HepG2 (cell line): ENCODE measurements around the gene NAPB. TPM values are rescaled to one million over a fixed set of nuclear protein-coding genes. Genes with fewer than 3 reads are reported as not detected.

Experiments
- BRD4 ChIP-seq: sonication (generic); formaldehyde crosslinking; IDR thresholded peaks from 2 replicates; pipeline ENCODE4 v1.4.0; 2020; ENCODE audit warnings: missing genetic modification reagents
- CBX2 ChIP-seq, 2 experiments: fragments of 200-600 bp in 1 of 2; sonication (generic); formaldehyde crosslinking in 1 of 2; IDR thresholded peaks; 2 replicates each; pipeline versions ENCODE4 v1.7.0 to v1.8.1; 2018 to 2022; ENCODE audit warnings: low read depth in 2 of 2, low read length in 1 of 2, mild to moderate bottlenecking in 1 of 2, missing genetic modification reagents in 1 of 2
- CHD2 ChIP-seq: IDR thresholded peaks from 2 replicates; pipeline ENCODE4 v1.6.1; 2011; ENCODE audit warnings: low read depth, low read length, improper control_type of control experiment
- IKZF1 ChIP-seq: fragments of 450-650 bp; IDR thresholded peaks from 2 replicates; pipeline ENCODE4 v1.7.1; 2016
- MAZ ChIP-seq, 2 experiments: sonication (generic) in 1 of 2; formaldehyde crosslinking in 1 of 2; IDR thresholded peaks; 2 replicates each; pipeline versions ENCODE4 v1.5.0 to v1.6.1; 2012 to 2020; ENCODE audit warnings: low read depth in 2 of 2, mild to moderate bottlenecking in 2 of 2, borderline replicate concordance in 1 of 2, improper control_type of control experiment in 1 of 2, low read length in 1 of 2, missing genetic modification reagents in 1 of 2, moderate library complexity in 1 of 2
- MXD3 ChIP-seq: IDR thresholded peaks from 2 replicates; pipeline ENCODE4 v1.6.1; 2016; ENCODE audit warnings: mild to moderate bottlenecking, missing biosample characterization, missing genetic modification reagents
- POGZ ChIP-seq: sonication (generic); formaldehyde crosslinking; IDR thresholded peaks from 2 replicates; pipeline ENCODE4 v1.4.0; 2020; ENCODE audit warnings: mild to moderate bottlenecking, missing genetic modification reagents
- POLR2AphosphoS2 ChIP-seq: IDR thresholded peaks from 2 replicates; pipeline ENCODE4 v1.6.1; 2011; ENCODE audit warnings: low read depth, low read length, improper control_type of control experiment
- PRDM10 ChIP-seq: sonication (generic); formaldehyde crosslinking; IDR thresholded peaks from 2 replicates; pipeline ENCODE4 v1.4.0; 2020; ENCODE audit warnings: low read depth, missing genetic modification reagents
- SMAD1 ChIP-seq: sonication (generic); formaldehyde crosslinking; IDR thresholded peaks from 2 replicates; pipeline ENCODE4 v1.4.0; 2020; ENCODE audit warnings: missing genetic modification reagents, low read depth, mild to moderate bottlenecking, borderline replicate concordance
- SMARCE1 ChIP-seq: fragments of 450-650 bp; IDR thresholded peaks from 2 replicates; pipeline ENCODE4 v1.6.1; 2017; ENCODE audit warnings: borderline replicate concordance
- SOX5 ChIP-seq: IDR thresholded peaks from 2 replicates; pipeline ENCODE4 v1.6.1; 2016; ENCODE audit warnings: borderline replicate concordance
- TBX3 ChIP-seq: fragments of 450-650 bp; IDR thresholded peaks from 2 replicates; pipeline ENCODE4 v1.6.1; 2017; ENCODE audit warnings: antibody characterized with exemption, mild to moderate bottlenecking, inconsistent platforms, borderline replicate concordance
- TRAFD1 ChIP-seq: sonication (generic); formaldehyde crosslinking; IDR thresholded peaks from 2 replicates; pipeline ENCODE4 v1.5.1; 2020; ENCODE audit warnings: missing genetic modification reagents, mild to moderate bottlenecking, borderline replicate concordance
- ZBTB44 ChIP-seq: sonication (generic); formaldehyde crosslinking; IDR thresholded peaks from 2 replicates; pipeline ENCODE4 v1.4.0; 2020; ENCODE audit warnings: missing genetic modification reagents
- ZNF143 ChIP-seq: sonication (generic); formaldehyde crosslinking; IDR thresholded peaks from 2 replicates; pipeline ENCODE4 v1.4.0; 2020; ENCODE audit warnings: missing genetic modification reagents
- ZNF235 ChIP-seq: sonication (generic); formaldehyde crosslinking; IDR thresholded peaks from 2 replicates; pipeline ENCODE4 v1.8.1; 2023; ENCODE audit warnings: mild to moderate bottlenecking, missing genetic modification reagents, borderline replicate concordance
- ZNF430 ChIP-seq: sonication (generic); formaldehyde crosslinking; IDR thresholded peaks from 2 replicates; pipeline ENCODE4 v1.9.0; 2021; ENCODE audit warnings: mild to moderate bottlenecking, missing genetic modification reagents
- ZNF496 ChIP-seq: sonication (generic); formaldehyde crosslinking; IDR thresholded peaks from 2 replicates; pipeline ENCODE4 v1.8.1; 2023; ENCODE audit warnings: mild to moderate bottlenecking, moderate library complexity, missing genetic modification reagents; ENCODE audit not compliant: insufficient replicate concordance
- ZNF713 ChIP-seq: sonication (generic); formaldehyde crosslinking; IDR thresholded peaks from 2 replicates; pipeline ENCODE4 v1.4.0; 2020; ENCODE audit warnings: mild to moderate bottlenecking, missing genetic modification reagents
- polyA plus RNA-seq, 8 experiments: library from polyadenylated mRNA; depleted of rRNA in 3 of 8; stranded (reverse) in 7 of 8; unstranded in 1 of 8; fragments of >200 nt; fragmentation: Illumina TruSeq in 4 of 8; extraction: Trizol in 4 of 8; gene quantifications; 2 replicates each; pipeline versions ENCODE4 v1.2.1 to v1.2.3, GENCODE V29; 2011 to 2016; ENCODE audit warnings: low read depth in 4 of 8, missing spikeins in 1 of 8, mixed read lengths in 1 of 8; ENCODE audit not compliant: insufficient read depth in 1 of 8
- total RNA-seq, 5 experiments: library from RNA; depleted of rRNA; stranded (reverse); fragments of >200 nt; fragmentation: Illumina TruSeq; extraction: Trizol; gene quantifications; 2 replicates each; pipeline ENCODE4 v1.2.3, GENCODE V29; 2016; ENCODE audit warnings: low read depth in 1 of 5

Gene NAPB
- total and polyA plus RNA-seq, 2 of the 13 experiments (the other 11 are each of a cell fraction or from before 2014, with no cell fraction given) = 15.2 to 16.1 TPM

- TF ChIP-seq PRDM10 (CRISPR knock-in tag) (no peak), POLR2AphosphoS2 (no peak), CBX2 (IDR thresholded peaks at IDR 0.05; ENCODE audit: low read depth, low read length) (no peak), CBX2 (CRISPR knock-in tag; IDR thresholded peaks at IDR 0.05; ENCODE audit: low read depth) (no peak), MAZ (IDR thresholded peaks at IDR 0.05; ENCODE audit: borderline replicate concordance, low read depth, low read length) (peak; percentile 41; the same call in 1 of the 2 replicates), MAZ (CRISPR knock-in tag; IDR thresholded peaks at IDR 0.05; ENCODE audit: low read depth) (no peak), ZNF496 (CRISPR knock-in tag) (no peak), TBX3 (no peak), ZNF713 (CRISPR knock-in tag) (no peak), POGZ (CRISPR knock-in tag) (no peak), ZNF235 (CRISPR knock-in tag) (no peak), TRAFD1 (CRISPR knock-in tag) (no peak), MXD3 (CRISPR knock-in tag) (0 out of 2 replicates have a peak, but pooled peaks have one; percentile 44), SOX5 (CRISPR knock-in tag) (no peak), SMARCE1 (no peak), BRD4 (CRISPR knock-in tag) (no peak), ZBTB44 (CRISPR knock-in tag) (no peak), ZNF430 (0 out of 2 replicates have a peak, but pooled peaks have one; percentile 23), IKZF1 (no peak), CHD2 (no peak), SMAD1 (CRISPR knock-in tag) (no peak), ZNF143 (CRISPR knock-in tag) (no peak)
These were observed 1.0 kb downstream of the NAPB start (continued) for GRCh38 chr20:23419995-23420901.
